Cardiac septum (tissue), 1 donor: Measurements from ENCODE around the gene CAMK2B. TPM values are rescaled to one million over a fixed set of nuclear protein-coding genes. Genes with fewer than 3 reads are reported as not detected.

Experiments
- DNase-seq: peaks from one replicate; pipeline ENCODE4 v3.0.0-alpha.2; 2020; ENCODE audit warnings: low spot score
- intact Hi-C: fragments of 100-400 bp; cut with DNase I; formaldehyde crosslinking; loops from one replicate; pipeline ENCODE4 v1.14.0; 2022
- total RNA-seq: library from RNA; stranded (reverse); fragmentation: NEBNext Ultra II Directional; extraction: Animal tissue kit (Norgen Biotek cat#: 25700); gene quantifications from one replicate; pipeline ENCODE4 v1.2.1, GENCODE V29; 2021
- donor health status: DM: no; HTN: no; CAD: no.

Gene CAMK2B
- total RNA-seq, 1 donor from 2014 or later, result 149 TPM

- intact Hi-C loops, result loop anchor here (5.0 kb wide), 1 partner anchor 35 kb away; no protein-coding TSS in a partner anchor
Observed at GRCh38 chr7:44292420-44292817, 33.0 kb downstream of the CAMK2B start.

GRCh38 chr7:44291733-44292419 is 33.5 kb downstream of the CAMK2B start:
- intact Hi-C loops, result loop anchor here (5.0 kb wide), 1 partner anchor 35 kb away; no protein-coding TSS in a partner anchor
- peak; percentile 39 for DNase-seq

More at GRCh38 chr7:44292420-44292817, 33.0 kb downstream of the CAMK2B start:
- DNase-seq, result peak; percentile 14

DNA sequence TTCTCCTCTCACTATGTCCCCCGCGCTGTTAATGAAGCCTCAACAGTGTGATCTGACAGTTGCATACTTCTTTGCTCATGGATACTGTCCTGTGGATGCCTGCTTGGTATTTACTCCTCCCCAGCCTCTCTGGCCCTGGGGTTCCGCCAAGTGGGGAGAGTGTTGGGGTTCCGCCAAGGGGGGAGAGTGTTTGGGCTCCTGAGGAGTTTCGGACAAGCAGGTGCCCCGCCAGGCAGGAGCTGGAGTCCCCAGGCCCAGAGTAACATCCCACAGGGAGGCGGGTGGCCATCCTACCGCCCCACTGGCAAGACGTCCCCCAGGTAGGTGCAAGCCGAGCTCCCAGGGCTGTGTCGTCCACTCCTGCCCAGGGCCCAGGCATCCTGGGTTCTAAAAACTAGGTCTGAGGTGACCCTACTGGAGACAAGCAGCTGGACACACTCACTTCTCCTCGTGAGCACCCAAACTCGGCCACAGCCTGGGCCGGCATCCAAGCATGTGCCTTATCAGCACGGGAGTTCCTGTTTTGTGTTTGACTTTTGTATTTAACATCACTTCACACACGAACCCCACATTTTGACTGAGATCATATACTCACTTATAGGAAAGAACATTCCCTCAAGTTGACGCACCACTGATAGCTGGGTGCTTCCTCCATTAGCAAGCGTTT is 34.2 kb downstream of the CAMK2B start:
- intact Hi-C loops, result loop anchor here (5.0 kb wide), 1 partner anchor 34 kb away; no protein-coding TSS in a partner anchor

DNA sequence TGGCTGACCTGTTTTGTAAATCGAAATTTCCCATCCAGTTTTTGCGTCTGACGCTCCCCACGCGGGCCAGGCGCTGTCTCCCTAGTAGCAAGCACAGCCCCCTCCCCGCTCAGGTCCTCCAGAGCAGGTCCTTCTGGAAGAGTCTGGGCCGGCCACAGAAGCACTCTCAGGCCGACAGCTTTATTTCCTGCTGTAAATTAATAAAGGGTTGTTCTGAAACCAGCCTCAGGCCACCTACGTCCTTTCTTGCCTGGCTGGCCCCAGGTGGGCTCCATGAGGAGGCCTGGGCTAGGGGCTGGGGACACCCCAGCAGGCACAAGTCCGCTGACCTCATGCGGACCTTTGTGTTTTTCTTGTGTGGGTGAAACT is 35.2 kb downstream of the CAMK2B start:
- intact Hi-C loops, result loop anchor here (5.0 kb wide), 1 partner anchor 33 kb away; no protein-coding TSS in a partner anchor
- DNase-seq, result peak; percentile 60

More for the DNA sequence above, 34.2 kb downstream of the CAMK2B start:
- peak; percentile 89 for DNase-seq

DNA sequence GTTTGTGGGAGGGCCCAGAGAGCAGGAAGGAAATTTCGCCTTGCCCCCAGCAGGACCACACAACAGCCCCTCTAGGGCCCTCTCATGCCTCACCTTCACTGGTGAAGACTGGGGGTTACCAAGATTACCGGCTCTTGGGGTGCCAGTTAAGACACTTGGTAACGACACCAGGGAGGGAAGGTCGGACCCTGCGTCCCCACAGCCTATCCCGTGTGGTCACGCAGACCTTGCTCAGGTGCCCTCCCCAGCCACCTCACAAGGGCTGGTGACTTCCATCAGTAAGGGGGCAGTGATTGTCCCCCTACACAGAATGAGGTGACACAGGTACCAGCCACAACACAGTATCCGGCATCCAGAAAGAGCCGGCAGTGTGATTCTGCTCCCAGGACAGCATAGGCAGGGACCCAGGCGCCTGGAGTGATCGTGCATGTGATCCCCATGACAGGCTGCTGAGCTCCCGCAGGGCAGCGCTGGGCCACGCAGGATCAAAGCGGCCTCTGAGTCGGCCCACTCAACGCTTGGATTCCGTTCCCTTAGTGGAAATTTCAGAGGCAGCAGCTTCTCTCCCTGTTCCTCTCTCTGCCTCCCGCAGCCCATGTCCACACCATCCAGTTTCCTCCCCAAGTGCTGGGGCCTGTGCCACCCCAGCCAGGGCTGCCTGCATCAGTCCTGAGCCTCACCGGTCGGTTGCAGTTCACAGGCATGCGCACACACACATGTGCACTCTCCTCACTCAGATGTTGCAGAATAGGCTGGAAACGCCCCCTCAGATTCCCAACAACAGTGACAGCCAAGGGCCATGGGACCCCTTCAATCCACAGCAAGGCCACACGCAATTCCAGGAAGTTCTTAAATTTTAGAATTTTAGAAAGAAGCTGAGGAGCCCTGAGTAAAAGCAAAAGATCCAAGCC is 35.8 kb downstream of the CAMK2B start:
- DNase-seq, result peak; percentile 73
- intact Hi-C loops, result loop anchor here (5.0 kb wide), 1 partner anchor 32 kb away; no protein-coding TSS in a partner anchor

DNA sequence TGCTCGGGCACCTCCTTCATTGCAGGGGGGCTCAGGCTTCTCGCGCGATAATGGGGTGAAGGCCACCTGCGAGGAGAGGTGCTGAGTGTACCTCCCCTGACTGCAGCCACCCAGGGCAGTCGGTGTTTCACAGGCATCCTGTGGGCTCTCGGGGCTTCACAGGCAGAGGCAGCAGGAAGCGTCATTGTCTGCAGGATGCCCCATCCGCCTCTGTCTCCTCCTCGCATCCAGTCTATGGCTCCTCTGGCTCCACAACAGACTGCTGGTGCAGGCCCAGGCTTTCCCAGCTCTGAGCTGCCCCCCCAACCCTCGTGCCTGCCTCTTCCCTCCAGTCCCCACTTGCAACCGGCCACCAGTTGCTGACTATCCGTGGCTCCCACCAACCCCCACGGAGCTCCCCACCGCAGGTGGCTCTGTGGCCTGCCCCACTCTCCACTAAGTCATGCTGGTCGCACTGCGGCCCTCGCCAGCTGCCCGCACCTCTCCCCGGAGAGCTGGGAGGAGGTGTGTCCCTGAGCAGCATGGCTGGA is 36.5 kb downstream of the CAMK2B start:
- intact Hi-C loops, result no loop called here
- DNase-seq, result peak; percentile 69

DNA sequence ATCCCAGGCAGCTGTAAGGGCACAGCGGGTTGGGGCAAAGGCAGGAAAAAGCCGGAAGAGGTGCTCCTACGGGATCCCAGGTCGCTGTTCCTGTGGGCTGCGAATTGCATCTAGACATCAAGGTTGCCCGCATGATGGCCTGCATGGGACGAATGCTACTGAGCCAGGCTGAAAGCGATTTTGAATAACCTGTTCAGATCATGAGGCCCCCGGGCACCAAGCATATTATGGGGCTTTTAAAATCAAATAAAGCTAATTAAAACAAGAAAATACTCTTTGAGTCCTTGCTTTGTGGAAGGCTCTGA is 37.1 kb downstream of the CAMK2B start:
- DNase-seq, result no peak
- intact Hi-C loops, result no loop called here

- intact Hi-C loops, result no loop called here
- DNase-seq, result peak; percentile 68
Observed at GRCh38 chr7:44287488-44288380, 37.7 kb downstream of the CAMK2B start.

- DNase-seq, result peak; percentile 71
- intact Hi-C loops, result no loop called here
Observed at GRCh38 chr7:44286618-44287487, 38.5 kb downstream of the CAMK2B start.

- intact Hi-C loops, result no loop called here
- peak; percentile 71 for DNase-seq
Observed at GRCh38 chr7:44286182-44286617, 39.2 kb downstream of the CAMK2B start.

DNA sequence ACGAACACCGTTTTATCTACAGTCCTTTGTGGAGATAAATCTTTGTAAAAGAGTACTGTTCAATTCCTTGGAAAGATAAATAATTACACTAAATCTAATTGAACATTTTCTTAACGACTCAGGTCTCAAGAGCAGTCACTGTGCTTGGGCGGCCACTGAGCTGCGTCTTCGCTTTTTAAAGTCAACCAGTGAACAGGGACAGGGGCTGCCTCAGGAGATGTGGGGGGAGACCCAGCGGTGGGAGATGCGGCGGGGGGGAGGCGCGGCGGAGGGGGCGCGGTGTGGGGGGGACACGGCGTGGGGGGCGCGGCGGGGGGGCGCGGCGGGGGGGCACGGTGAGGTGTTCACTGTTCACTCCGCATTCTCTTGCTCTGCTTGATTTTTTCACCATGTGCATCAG is 39.8 kb downstream of the CAMK2B start:
- intact Hi-C loops, result no loop called here
- DNase-seq, result peak; percentile 36

DNA sequence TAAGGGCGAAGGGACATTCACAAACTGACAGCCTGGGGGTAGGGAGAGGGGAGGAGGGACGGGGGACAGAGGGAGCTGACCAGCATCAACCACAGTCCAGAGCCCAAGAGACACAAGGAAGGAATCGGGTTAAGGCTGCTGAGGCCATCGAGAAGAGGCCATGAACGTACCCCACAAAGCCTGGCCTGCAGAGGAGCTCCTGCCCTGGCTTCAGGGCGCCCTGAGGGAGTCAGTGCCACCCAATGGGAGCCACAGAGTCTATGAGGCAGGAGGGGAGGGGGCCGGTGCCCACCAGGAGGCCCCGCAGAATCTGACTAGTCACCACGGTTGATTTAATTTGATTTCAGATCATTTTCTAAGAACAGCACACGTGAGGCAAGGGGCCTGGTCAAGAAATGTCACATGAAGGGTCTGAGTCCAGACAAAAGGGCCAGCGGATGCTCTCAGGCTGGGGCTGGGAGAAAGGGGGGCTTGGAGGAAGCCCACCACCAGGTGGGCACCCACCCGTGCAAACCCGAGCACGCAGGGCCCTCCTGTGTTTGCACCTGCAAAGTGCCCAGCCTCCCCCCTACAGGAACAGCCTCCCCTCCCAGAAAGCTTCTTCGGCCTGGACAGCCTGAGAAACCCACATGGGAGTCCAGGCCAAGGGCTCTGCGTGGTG is 40.4 kb downstream of the CAMK2B start:
- intact Hi-C loops, result no loop called here

GRCh38 chr7:44284216-44284615 is 41.2 kb downstream of the CAMK2B start:
- intact Hi-C loops, result no loop called here
- peak; percentile 72 for DNase-seq

More for the DNA sequence above, 40.4 kb downstream of the CAMK2B start:
- peak; percentile 70 for DNase-seq

DNA sequence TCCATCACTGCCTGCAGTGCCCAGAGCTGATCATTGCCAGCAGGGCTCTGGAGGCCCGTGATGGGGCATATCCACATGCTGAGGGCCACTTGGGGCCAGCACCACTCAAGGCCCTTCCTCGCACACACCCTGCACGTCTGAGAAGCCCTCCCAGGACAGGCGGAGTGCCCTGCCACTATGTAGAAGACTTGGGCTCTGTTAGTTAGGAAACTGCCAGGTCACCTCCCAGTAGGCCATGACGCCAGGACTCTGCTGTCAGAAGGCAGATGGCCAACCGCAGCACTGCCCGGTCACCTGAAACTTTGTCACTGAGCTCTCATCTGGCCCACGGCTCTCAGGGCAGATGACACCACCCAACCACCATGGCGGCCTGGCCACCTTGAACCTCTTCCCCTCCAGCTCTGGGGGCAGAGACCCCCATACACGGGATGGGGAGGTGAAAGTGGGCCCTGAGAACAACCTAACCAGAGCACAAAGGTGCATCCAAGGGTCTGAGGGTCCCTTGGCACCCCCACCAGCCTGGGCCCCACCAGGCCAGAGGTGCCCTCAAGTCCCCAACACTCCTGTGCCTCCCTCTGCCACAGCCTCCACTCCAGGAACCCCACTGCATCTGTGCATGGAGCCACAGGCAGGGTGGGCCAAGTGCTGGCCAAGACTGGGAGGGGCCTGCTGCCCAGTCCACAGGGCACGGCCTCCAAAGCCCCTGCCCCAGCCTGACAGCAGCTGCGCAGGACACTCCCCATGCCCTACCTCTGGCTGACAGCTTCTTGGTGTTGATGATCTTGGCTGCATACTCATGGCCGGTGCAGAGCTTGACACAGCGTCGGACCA is 41.8 kb downstream of the CAMK2B start:
- intact Hi-C loops, result no loop called here

DNA sequence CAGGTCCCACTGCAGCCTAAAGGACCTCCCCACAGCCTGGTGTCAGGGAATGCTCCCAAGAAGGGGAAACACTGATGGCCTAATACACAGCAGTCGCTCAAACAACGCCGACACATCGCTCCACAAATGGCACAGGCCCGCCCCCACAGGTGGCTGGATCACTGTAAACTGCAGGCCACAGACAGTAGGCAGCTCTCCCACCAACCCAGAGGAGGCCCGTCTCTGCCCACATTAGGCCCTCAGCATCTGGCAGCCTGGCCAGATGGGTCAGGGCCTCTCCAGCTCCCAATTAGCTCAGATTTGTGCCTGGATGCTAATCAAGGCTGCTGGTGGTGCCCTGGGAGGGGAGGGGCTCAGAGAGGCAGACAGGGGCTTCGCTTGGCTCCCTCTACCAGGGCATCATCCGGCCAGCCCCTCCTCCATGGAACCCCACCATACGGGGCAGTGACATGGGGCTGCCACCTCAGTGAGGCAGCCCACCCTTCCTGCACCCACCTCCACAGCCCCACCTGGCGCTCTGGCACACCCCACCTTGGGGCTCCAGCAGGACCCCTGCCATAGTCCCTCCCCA is 42.7 kb downstream of the CAMK2B start:
- DNase-seq, result peak; percentile 71
- intact Hi-C loops, result no loop called here

More for the DNA sequence above, 41.8 kb downstream of the CAMK2B start:
- DNase-seq, result peak; percentile 84
